GM23338 (cell line): ENCODE results near the gene NUP43. TPM values are rescaled to one million over a fixed set of nuclear protein-coding genes. Genes with fewer than 3 reads are reported as not detected.
A peak's percentile ranks its signal among the peaks of the same experiment; 100 is the strongest.

Source experiments
- ATAC-seq: fragments of 200-7000 bp; cut with Tn5 transposase; 3 replicates; pipeline ENCODE4 v1.9.1; 2020
- DNase-seq: peaks from one replicate; pipeline ENCODE4 v3.0.0-alpha.2; 2015; ENCODE audit warnings: low spot score
- H2AFZ ChIP-seq: fragments of 200-600 bp; sonication (generic); 2 replicates; pipeline ENCODE4 v1.8.0; 2016; ENCODE audit warnings: antibody characterized with exemption, mild to moderate bottlenecking, moderate library complexity
- H3F3A ChIP-seq: fragments of 200-600 bp; sonication (generic); replicated peaks from 2 replicates; pipeline ENCODE4 v1.8.0; 2017; ENCODE audit warnings: antibody characterized with exemption, mixed run types, low read depth
- H3K27ac ChIP-seq: fragments of 200-600 bp; sonication (generic); 2 replicates; pipeline ENCODE4 v1.6.1; 2016; ENCODE audit warnings: low read depth
- H3K27me3 ChIP-seq: fragments of 200-600 bp; sonication (generic); 2 replicates; pipeline ENCODE4 v1.8.0; 2016; ENCODE audit warnings: mild to moderate bottlenecking, mixed run types, moderate library complexity; ENCODE audit not compliant: insufficient read depth
- H3K36me3 ChIP-seq: fragments of 200-600 bp; sonication (generic); 2 replicates; pipeline ENCODE4 v1.8.0; 2016; ENCODE audit warnings: mild to moderate bottlenecking; ENCODE audit not compliant: insufficient read depth
- H3K4me1 ChIP-seq: fragments of 200-600 bp; sonication (generic); 2 replicates; pipeline ENCODE4 v1.8.0; 2016; ENCODE audit warnings: mild to moderate bottlenecking, moderate library complexity; ENCODE audit not compliant: insufficient read depth
- H3K4me2 ChIP-seq: fragments of 200-600 bp; sonication (generic); 2 replicates; pipeline ENCODE4 v1.7.1; 2017; ENCODE audit warnings: mixed run types
- H3K4me3 ChIP-seq: fragments of 200-600 bp; sonication (generic); 2 replicates; pipeline ENCODE4 v1.6.1; 2016; ENCODE audit warnings: mixed run types
- H3K79me2 ChIP-seq: fragments of 200-600 bp; sonication (generic); replicated peaks from 2 replicates; pipeline ENCODE4 v1.8.0; 2017; ENCODE audit warnings: mild to moderate bottlenecking; ENCODE audit not compliant: insufficient read depth
- H3K9me2 ChIP-seq: fragments of 200-600 bp; sonication (generic); 2 replicates; pipeline ENCODE4 v1.8.0; 2017; ENCODE audit not compliant: insufficient read depth
- H4K20me1 ChIP-seq: fragments of 200-600 bp; sonication (generic); replicated peaks from 2 replicates; pipeline ENCODE4 v1.8.0; 2017; ENCODE audit warnings: mild to moderate bottlenecking; ENCODE audit not compliant: insufficient read depth
- H3K27ac Mint-ChIP-seq: 2 replicates; pipeline ENCODE4 v1.8.0; 2020; ENCODE audit warnings: inconsistent platforms, mild to moderate bottlenecking, moderate library complexity, mixed read lengths
- H3K27me3 Mint-ChIP-seq: 3 replicates; pipeline ENCODE4 v1.8.0; 2022; ENCODE audit warnings: low read depth, mild to moderate bottlenecking, moderate library complexity, mixed read lengths, inconsistent platforms; ENCODE audit not compliant: insufficient read depth, poor library complexity
- H3K36me3 Mint-ChIP-seq: 3 replicates; pipeline ENCODE4 v1.8.0; 2021; ENCODE audit warnings: low read depth, mild to moderate bottlenecking, inconsistent platforms, moderate library complexity, mixed read lengths
- H3K4me1 Mint-ChIP-seq: 3 replicates; pipeline ENCODE4 v1.8.0; 2020; ENCODE audit warnings: mild to moderate bottlenecking, inconsistent platforms, mixed read lengths
- H3K4me3 Mint-ChIP-seq: 3 replicates; pipeline ENCODE4 v1.8.0; 2021; ENCODE audit warnings: moderate library complexity, mild to moderate bottlenecking, inconsistent platforms, mixed read lengths
- H3K9me3 Mint-ChIP-seq: 3 replicates; pipeline ENCODE4 v1.8.0; 2020; ENCODE audit warnings: moderate library complexity, mild to moderate bottlenecking, inconsistent platforms, mixed read lengths
- CREB1 ChIP-seq: fragments of 250-450 bp; sonication (Bioruptor Pico); IDR thresholded peaks from 2 replicates; pipeline ENCODE4 v1.5.0; 2020; ENCODE audit warnings: low read depth, mild to moderate bottlenecking, moderate library complexity
- EZH2 ChIP-seq: fragments of 200-600 bp; sonication (generic); IDR thresholded peaks from one replicate; pipeline ENCODE4 v1.8.0; 2017; ENCODE audit warnings: antibody characterized with exemption, mild to moderate bottlenecking, low read depth; ENCODE audit not compliant: unreplicated experiment
- EZH2phosphoT487 ChIP-seq: fragments of 200-600 bp; sonication (generic); IDR thresholded peaks from one replicate; pipeline ENCODE4 v1.8.1; 2018; ENCODE audit warnings: antibody characterized with exemption; ENCODE audit not compliant: unreplicated experiment
- JUNB ChIP-seq: IDR thresholded peaks from one replicate; pipeline ENCODE4 v1.6.1; 2016; ENCODE audit warnings: antibody characterized with exemption; ENCODE audit not compliant: unreplicated experiment
- ZNF114 ChIP-seq: fragments of 250-450 bp; sonication (Bioruptor Pico); IDR thresholded peaks from 2 replicates; pipeline ENCODE4 v1.5.0; 2020; ENCODE audit warnings: mild to moderate bottlenecking, moderate library complexity
- ZNF331 ChIP-seq: fragments of 250-450 bp; sonication (Bioruptor Pico); IDR thresholded peaks from 2 replicates; pipeline ENCODE4 v1.5.0; 2020; ENCODE audit warnings: low read depth, mild to moderate bottlenecking, moderate library complexity
- polyA plus RNA-seq: library from polyadenylated mRNA; unstranded; fragments of >200 nt; fragmentation: Nextera tagmentation; extraction: Ambion mirVana; gene quantifications from 2 replicates; pipeline ENCODE4 v1.2.1, GENCODE V29; 2016
- total RNA-seq: library from RNA; depleted of rRNA; stranded (reverse); fragments of >200 nt; shearing (Covaris generic); gene quantifications from 2 replicates; pipeline ENCODE4 v1.2.3, GENCODE V29; 2014
- TF ChIP-seq, protein P1 (sequence below), 2 experiments: fragments of 200-600 bp in 1 of 2; sonication (generic) in 1 of 2; conservative IDR thresholded peaks; 2 replicates each; pipeline versions ENCODE4 v1.5.1 to v1.6.1; 2016 to 2017; ENCODE audit warnings: antibody characterized with exemption in 2 of 2, low read depth in 2 of 2, mild to moderate bottlenecking in 2 of 2, moderate library complexity in 1 of 2
- TF ChIP-seq, protein P2 (sequence below): IDR thresholded peaks from one replicate; pipeline ENCODE4 v1.6.1; 2018; ENCODE audit warnings: antibody characterized with exemption; ENCODE audit not compliant: unreplicated experiment
- TF ChIP-seq, protein P3 (sequence below): IDR thresholded peaks from 2 replicates; pipeline ENCODE4 v1.6.1; 2016; ENCODE audit warnings: antibody characterized with exemption

The NUP43 gene
- total and polyA plus RNA-seq, 2 experiments from 2014 or later = 23.4 to 71.8 TPM

DNA sequence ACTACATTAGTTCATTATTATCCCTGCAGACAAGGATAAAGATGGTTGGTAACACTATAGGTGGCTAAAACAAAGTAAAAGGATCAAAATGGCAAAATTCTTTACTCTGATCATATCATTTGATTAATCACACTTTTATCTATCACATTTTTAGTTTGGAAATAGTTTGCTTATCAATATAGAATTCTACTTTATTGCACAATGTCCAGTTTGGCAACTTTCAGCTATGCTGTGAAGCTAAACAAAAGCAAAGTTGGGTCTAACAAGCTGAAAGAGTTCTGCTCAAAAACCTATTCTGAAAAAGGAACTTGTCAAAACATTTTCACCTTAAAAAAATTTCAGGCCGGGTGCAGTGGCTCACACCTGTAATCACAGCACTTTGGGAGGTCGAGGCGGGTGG is 20.5 kb downstream of the NUP43 start (continued):
- TF ChIP-seq, protein P1, sequence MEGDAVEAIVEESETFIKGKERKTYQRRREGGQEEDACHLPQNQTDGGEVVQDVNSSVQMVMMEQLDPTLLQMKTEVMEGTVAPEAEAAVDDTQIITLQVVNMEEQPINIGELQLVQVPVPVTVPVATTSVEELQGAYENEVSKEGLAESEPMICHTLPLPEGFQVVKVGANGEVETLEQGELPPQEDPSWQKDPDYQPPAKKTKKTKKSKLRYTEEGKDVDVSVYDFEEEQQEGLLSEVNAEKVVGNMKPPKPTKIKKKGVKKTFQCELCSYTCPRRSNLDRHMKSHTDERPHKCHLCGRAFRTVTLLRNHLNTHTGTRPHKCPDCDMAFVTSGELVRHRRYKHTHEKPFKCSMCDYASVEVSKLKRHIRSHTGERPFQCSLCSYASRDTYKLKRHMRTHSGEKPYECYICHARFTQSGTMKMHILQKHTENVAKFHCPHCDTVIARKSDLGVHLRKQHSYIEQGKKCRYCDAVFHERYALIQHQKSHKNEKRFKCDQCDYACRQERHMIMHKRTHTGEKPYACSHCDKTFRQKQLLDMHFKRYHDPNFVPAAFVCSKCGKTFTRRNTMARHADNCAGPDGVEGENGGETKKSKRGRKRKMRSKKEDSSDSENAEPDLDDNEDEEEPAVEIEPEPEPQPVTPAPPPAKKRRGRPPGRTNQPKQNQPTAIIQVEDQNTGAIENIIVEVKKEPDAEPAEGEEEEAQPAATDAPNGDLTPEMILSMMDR (conservative IDR thresholded peaks at IDR 0.05; ENCODE audit: low read depth in 2 of 2) = no peak
- TF ChIP-seq EZH2phosphoT487 = no peak
- TF ChIP-seq, protein P2, sequence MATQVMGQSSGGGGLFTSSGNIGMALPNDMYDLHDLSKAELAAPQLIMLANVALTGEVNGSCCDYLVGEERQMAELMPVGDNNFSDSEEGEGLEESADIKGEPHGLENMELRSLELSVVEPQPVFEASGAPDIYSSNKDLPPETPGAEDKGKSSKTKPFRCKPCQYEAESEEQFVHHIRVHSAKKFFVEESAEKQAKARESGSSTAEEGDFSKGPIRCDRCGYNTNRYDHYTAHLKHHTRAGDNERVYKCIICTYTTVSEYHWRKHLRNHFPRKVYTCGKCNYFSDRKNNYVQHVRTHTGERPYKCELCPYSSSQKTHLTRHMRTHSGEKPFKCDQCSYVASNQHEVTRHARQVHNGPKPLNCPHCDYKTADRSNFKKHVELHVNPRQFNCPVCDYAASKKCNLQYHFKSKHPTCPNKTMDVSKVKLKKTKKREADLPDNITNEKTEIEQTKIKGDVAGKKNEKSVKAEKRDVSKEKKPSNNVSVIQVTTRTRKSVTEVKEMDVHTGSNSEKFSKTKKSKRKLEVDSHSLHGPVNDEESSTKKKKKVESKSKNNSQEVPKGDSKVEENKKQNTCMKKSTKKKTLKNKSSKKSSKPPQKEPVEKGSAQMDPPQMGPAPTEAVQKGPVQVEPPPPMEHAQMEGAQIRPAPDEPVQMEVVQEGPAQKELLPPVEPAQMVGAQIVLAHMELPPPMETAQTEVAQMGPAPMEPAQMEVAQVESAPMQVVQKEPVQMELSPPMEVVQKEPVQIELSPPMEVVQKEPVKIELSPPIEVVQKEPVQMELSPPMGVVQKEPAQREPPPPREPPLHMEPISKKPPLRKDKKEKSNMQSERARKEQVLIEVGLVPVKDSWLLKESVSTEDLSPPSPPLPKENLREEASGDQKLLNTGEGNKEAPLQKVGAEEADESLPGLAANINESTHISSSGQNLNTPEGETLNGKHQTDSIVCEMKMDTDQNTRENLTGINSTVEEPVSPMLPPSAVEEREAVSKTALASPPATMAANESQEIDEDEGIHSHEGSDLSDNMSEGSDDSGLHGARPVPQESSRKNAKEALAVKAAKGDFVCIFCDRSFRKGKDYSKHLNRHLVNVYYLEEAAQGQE = no peak
- TF ChIP-seq ZNF114 (CRISPR knock-in tag) = no peak
- no peak for TF ChIP-seq EZH2
- TF ChIP-seq, protein P3, sequence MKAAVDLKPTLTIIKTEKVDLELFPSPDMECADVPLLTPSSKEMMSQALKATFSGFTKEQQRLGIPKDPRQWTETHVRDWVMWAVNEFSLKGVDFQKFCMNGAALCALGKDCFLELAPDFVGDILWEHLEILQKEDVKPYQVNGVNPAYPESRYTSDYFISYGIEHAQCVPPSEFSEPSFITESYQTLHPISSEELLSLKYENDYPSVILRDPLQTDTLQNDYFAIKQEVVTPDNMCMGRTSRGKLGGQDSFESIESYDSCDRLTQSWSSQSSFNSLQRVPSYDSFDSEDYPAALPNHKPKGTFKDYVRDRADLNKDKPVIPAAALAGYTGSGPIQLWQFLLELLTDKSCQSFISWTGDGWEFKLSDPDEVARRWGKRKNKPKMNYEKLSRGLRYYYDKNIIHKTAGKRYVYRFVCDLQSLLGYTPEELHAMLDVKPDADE = no peak
- no peak for TF ChIP-seq CREB1
- TF ChIP-seq ZNF331 (CRISPR knock-in tag) = no peak
- no peak for TF ChIP-seq JUNB

DNA sequence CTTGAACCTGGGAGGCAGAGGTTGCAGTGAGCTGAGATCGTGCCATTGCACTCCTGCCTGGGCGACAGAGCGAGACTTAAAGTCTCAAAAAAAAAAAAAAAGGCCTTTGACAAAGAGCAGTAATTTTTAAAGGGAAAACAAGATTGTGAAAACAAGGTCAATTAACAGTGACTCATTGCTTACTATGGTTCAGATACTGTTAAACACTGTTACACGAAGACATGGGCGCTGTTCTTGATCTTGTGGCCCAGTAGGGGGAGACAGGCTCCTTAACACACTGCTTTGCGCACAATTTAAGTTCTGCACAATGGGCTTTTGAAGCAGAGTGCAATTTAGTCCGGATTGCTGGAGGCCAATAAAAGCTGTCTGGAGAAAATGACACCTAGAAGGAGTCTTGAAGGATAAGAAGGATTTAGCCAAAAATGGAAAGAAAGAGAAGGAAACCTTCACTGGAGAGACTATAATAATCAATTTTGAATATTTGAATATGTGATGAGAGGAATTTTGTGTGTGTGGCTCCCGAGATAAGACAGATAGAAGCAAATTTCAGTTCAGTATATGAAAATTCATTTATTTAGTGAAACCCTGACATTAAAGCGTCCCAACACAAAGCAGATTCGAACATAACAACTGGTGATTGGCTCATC is 22.4 kb downstream of the NUP43 start:
- H3K4me1 Mint-ChIP-seq = no peaks in the 10 kb centered on the region
- H3K79me2 ChIP-seq = no peaks in the 10 kb centered on the region
- no peaks in the 10 kb centered on the region for H3K4me1 ChIP-seq
- ATAC-seq (peak; percentile 86), DNase-seq (peak; percentile 70)
- no peak overlapping the region for H3K27ac ChIP-seq
- H3K36me3 ChIP-seq = peaks cover 19% of the 10 kb centered on the region; the same call in 1 of the 2 replicates
- H3K36me3 Mint-ChIP-seq = peaks cover 32% of the 10 kb centered on the region; the same call in 2 of the 3 replicates
- peaks cover 6% of the 10 kb centered on the region for H3F3A ChIP-seq
- no peaks in the 10 kb centered on the region for H3K9me2 ChIP-seq
- H3K27me3 Mint-ChIP-seq = peaks cover 1% of the 10 kb centered on the region
- no peaks in the 10 kb centered on the region for H3K27me3 ChIP-seq
- H3K4me2 ChIP-seq = no peak overlapping the region
- H4K20me1 ChIP-seq = no peaks in the 10 kb centered on the region; the same call in 1 of the 2 replicates
- H3K27ac Mint-ChIP-seq = no peak overlapping the region
- H3K4me3 ChIP-seq = no peak overlapping the region
- no peak overlapping the region for H3K4me3 Mint-ChIP-seq
- H2AFZ ChIP-seq = no peak overlapping the region
- H3K9me3 Mint-ChIP-seq = no peaks in the 10 kb centered on the region
- TF ChIP-seq, protein P1 (conservative IDR thresholded peaks at IDR 0.05; ENCODE audit: low read depth in 2 of 2) = peak; percentile 79 to 82
- TF ChIP-seq CREB1 = no peak
